HG03460 (cell line): ENCODE results near the gene BTBD2.
"Not testable (repeated sequence)": the region's sequence is repeated elsewhere in the genome, so short reads cannot be mapped to it uniquely, and the experiment has no call there.

Source experiments
- ATAC-seq: cut with Tn5 transposase; IDR thresholded peaks from one replicate; pipeline ENCODE4 v1.9.1; 2021; ENCODE audit not compliant: unreplicated experiment

The BTBD2 gene

GRCh38 chr19:2040647-2041432, 25.3 kb upstream of the BTBD2 start:
- ATAC-seq = no peak

DNA sequence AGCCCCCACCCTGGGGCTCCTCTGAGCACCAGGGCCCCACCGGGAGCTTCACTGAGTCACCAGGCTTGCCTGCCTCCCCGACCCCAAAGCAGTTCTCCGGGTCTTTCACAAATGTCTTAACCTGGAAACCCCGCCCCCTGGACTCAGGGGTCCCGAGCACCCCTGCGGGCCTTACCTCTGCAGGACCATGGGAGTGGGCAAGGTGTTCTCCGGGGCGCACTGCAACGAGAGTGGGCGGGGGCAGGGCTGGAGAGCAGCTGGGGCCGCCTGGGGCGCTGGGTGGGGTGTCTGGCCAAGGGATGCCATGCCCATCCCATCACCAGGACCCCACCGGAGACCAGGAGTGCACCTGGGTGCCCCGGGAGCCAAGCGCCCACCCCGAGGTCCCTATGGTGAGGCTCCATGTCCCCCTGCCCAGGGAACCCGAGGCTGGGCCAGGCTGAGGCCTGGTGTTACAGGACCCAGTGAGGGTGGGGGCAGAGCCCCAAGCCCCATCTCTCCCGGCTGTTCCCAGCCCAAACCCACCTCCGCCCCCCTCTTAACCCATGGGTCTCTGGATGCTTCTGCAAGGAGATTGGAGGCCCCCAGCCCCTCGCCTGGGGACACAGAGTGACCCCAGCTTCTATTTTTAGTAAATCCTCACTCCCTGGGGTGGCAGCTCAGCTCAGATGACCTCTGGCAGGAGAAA, 24.6 kb upstream of the BTBD2 start:
- ATAC-seq = no peak

- ATAC-seq = no peak
Observed at GRCh38 chr19:2039089-2039958, 23.8 kb upstream of the BTBD2 start.

DNA sequence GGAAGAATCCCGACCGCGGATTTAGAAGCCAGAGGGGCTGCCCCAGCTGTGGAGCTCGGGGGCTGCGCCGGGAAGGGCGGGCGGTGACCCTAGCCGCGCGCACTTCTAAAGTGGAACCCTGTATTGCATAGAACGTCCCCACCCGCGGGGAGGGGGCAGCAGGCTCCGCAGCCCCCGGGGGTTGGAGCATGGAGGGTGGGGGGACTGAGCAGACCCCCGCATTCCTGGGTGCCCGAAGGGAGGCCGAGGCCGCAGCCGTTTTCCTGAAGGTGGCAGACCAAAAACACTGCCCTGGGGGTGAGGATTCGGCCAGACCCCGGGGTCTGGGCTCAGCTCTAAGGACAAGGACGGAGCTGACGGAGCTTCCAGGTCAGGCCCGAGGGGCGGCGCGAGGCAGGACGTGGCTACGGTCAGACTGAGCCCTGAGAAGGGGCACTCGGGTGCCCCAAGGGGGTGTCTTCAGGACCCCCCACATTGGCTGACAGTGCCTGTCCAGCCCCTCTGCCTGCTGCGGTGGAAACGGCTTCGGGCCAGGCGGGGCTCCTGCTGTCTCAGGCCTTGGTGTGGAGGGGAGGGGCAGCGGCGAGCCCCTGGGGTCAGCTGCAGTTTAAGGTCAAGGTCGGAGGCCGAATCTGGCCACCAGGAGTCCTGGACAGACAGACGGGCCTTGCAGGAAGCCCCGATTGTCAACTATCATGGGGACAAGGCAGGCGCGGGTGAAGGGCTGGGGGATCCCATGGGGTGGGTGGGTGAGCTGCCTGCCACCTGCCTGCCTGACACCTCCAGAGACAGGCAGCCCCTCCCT, 23.0 kb upstream of the BTBD2 start:
- ATAC-seq = no peak

- no peak for ATAC-seq
Observed at GRCh38 chr19:2037651-2038255, 22.2 kb upstream of the BTBD2 start.

GRCh38 chr19:2036424-2036823, 20.9 kb upstream of the BTBD2 start:
- ATAC-seq = no peak

DNA sequence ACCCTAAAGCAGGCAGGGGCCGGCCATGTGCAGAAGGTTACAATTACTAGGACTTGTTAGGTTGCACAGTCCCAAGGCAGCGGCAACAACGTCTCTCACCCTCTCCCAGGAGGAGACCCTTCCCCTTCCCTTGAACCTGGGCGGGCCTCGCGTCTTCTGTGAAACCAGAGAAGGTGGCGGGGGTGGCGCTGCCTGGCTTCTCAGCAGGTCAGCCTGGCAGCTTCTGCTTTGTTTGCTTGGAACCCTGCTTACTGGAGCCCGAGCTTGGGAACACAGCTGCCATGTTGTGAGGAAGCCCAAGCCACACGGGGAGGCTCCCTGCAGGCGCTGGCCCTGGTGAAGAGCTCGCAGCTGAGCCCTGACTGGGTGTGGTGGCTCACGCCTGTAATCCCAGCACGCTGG, 20.1 kb upstream of the BTBD2 start:
- no peak for ATAC-seq

- no peak for ATAC-seq
Observed at GRCh38 chr19:2034729-2035589, 19.4 kb upstream of the BTBD2 start.

GRCh38 chr19:2034253-2034652, 18.7 kb upstream of the BTBD2 start:
- ATAC-seq = not testable (repeated sequence)

DNA sequence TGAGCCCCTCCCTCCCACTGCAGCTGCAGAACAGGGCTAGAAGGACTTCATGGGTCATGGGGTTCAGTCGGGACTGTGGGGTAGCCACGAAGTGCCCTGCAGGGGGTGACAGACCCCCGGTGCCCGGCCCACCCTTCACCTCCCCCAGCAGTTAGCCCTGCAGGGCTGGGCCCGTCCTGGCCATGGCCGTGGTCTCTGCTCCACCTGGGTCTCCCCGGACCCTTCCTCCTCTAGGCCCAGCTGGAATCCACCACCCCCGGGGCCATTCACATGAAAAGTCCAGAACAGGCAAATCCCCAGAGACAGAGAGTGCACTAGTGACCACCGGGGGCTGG, 18.3 kb upstream of the BTBD2 start:
- ATAC-seq = no peak

DNA sequence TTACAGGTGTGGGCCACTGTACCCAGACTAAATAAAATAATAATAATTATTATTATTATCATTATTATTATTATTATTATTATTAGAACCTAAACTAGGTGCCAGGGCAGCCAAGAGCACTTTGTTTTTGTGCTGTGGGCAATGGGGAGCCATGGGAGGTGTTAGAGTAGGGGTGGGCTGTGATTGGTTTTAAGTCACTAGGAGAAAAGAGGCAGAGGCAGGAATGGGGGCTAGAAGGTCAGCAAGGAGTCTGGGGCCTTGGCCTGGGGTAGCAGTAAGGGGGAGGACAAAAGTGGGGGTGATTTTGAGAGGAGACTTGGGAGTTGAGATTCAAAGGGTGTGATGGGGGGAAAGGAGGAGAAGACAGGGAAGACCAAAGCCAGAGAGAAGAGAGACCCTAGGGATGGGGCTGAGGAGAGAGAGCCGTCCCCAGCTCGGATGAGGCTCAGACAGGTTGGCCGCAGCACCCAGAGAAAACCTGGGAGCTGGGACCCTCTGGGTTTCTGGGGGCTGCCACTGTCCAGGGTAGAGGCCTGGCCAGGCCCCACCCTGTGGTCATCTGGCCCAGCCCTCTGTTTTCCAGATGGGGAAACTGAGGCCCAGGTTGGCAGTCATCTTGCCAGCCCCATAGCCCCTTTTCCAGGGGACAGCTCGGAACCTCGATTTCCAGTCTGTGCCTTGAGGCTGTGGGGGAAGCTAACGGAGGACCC, 17.8 kb upstream of the BTBD2 start:
- ATAC-seq = no peak

GRCh38 chr19:2032296-2032941, 16.9 kb upstream of the BTBD2 start:
- no peak for ATAC-seq

DNA sequence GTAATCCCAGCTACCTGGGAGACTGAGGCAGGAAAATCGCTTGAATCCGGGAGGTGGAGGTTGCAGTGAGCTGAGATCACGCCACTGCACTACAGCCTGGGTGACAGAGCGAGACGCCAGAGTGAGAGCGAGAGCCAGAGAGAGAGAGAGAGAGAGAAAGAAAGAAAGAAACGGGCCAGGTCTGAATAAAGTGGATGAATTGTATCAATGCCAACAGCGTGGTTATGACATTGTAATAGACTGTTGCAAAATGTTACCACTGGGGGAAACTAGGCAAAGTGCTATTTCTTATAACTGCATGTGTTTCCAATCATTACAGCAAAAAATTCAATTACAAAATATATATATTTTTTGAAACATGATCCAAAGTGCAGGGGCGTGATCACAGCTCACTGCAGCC, 11.8 kb upstream of the BTBD2 start:
- ATAC-seq = no peak

GRCh38 chr19:2026770-2027169, 11.3 kb upstream of the BTBD2 start:
- no peak for ATAC-seq

GRCh38 chr19:2022289-2022688, 6.8 kb upstream of the BTBD2 start:
- ATAC-seq = no peak

GRCh38 chr19:2021453-2022140, 6.1 kb upstream of the BTBD2 start:
- ATAC-seq = no peak

DNA sequence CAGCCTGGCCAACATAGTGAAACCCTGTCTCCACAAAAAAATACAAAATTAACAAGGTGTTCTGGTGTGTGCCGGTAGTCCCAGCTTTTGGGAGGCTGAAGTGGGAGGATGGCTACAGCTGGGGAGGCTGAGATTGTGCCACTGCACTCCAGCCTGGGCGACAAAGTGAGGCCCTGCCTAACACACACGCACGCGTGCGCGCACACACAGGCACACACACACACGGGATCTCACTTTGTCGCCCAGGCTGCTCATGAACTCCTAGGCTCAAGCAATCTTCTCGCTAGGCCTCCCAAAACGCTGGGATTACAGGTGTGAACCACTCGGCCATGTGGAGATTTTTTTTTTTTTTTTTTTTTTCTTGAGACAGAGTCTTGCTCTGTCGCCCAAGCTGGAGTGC, 3.2 kb upstream of the BTBD2 start:
- ATAC-seq = no peak
